Mucosa of stomach (tissue), 1 donor: Measurements from ENCODE around the gene C1orf94.

Source experiments
- H3K27me3 ChIP-seq: one replicate; pipeline ENCODE4 v1.7.0; 2013; ENCODE audit warnings: mild to moderate bottlenecking, low read length; ENCODE audit not compliant: control insufficient read depth, insufficient read depth
- H3K36me3 ChIP-seq: one replicate; pipeline ENCODE4 v1.7.0; 2013; ENCODE audit warnings: low read length; ENCODE audit not compliant: control insufficient read depth, insufficient read depth
- H3K4me1 ChIP-seq: one replicate; pipeline ENCODE4 v1.7.0; 2013; ENCODE audit warnings: mild to moderate bottlenecking, low read length; ENCODE audit not compliant: control insufficient read depth, insufficient read depth
- H3K4me3 ChIP-seq: one replicate; pipeline ENCODE4 v1.7.0; 2013; ENCODE audit warnings: low read length
- H3K9ac ChIP-seq: one replicate; pipeline ENCODE4 v1.7.0; 2013; ENCODE audit warnings: mild to moderate bottlenecking, low read length, moderate library complexity
- H3K9me3 ChIP-seq: one replicate; pipeline ENCODE4 v1.7.0; 2013; ENCODE audit warnings: mild to moderate bottlenecking, low read length, moderate library complexity; ENCODE audit not compliant: control insufficient read depth
- donor health status: Pancreatic carcinoma.

Gene C1orf94

GRCh38 chr1:34267326-34267725, 90.6 kb downstream of the C1orf94 start:
- Histone ChIP-seq H3K4me3 (no peak overlapping the region), H3K9ac (no peak overlapping the region), H3K36me3 (no peaks in the 10 kb centered on the region), H3K27me3 (no peaks in the 10 kb centered on the region), H3K9me3 (no peaks in the 10 kb centered on the region), H3K4me1 (no peaks in the 10 kb centered on the region)

GRCh38 chr1:34268311-34268954, 91.7 kb downstream of the C1orf94 start:
- Histone ChIP-seq H3K36me3 (no peaks in the 10 kb centered on the region), H3K9ac (no peak overlapping the region)

More at GRCh38 chr1:34268311-34268954, 91.7 kb downstream of the C1orf94 start:
- Histone ChIP-seq H3K4me1 (no peaks in the 10 kb centered on the region), H3K9me3 (no peaks in the 10 kb centered on the region), H3K4me3 (no peak overlapping the region), H3K27me3 (no peaks in the 10 kb centered on the region)
